H9 (cell line): ENCODE results near the gene DKK3. TPM values are rescaled to one million over a fixed set of nuclear protein-coding genes. Genes with fewer than 3 reads are reported as not detected.

Experiments
- DNase-seq: peaks from one replicate; pipeline ENCODE4 v3.0.0-alpha.2; 2017
- H2AFZ ChIP-seq: one replicate; pipeline ENCODE4 v1.6.1; 2013; ENCODE audit warnings: mild to moderate bottlenecking, low read length, control low read depth, moderate library complexity
- H2AK5ac ChIP-seq: 2 replicates; pipeline ENCODE4 v1.6.1; 2013; ENCODE audit warnings: low read length, control low read depth, mixed read lengths; ENCODE audit not compliant: insufficient read length
- H2BK120ac ChIP-seq: one replicate; pipeline ENCODE4 v1.6.1; 2013; ENCODE audit warnings: low read depth, mild to moderate bottlenecking, low read length, control low read depth, inconsistent platforms; ENCODE audit not compliant: poor library complexity, severe bottlenecking
- H2BK12ac ChIP-seq: 2 replicates; pipeline ENCODE4 v1.6.1; 2013; ENCODE audit warnings: low read length, control low read depth, mixed read lengths, low read depth; ENCODE audit not compliant: insufficient read length
- H2BK15ac ChIP-seq: 2 replicates; pipeline ENCODE4 v1.6.1; 2013; ENCODE audit warnings: low read depth, low read length, control low read depth
- H2BK20ac ChIP-seq: one replicate; pipeline ENCODE4 v1.6.1; 2013; ENCODE audit warnings: low read depth, mild to moderate bottlenecking, low read length, control low read depth, inconsistent platforms; ENCODE audit not compliant: poor library complexity, severe bottlenecking
- H2BK5ac ChIP-seq: 2 replicates; pipeline ENCODE4 v1.6.1; 2013; ENCODE audit warnings: low read length, control low read depth, mixed read lengths; ENCODE audit not compliant: insufficient read length
- H3K14ac ChIP-seq: 2 replicates; pipeline ENCODE4 v1.6.1; 2013; ENCODE audit warnings: low read length, control low read depth; ENCODE audit not compliant: insufficient read depth
- H3K18ac ChIP-seq: 2 replicates; pipeline ENCODE4 v1.6.1; 2013; ENCODE audit warnings: low read depth, mild to moderate bottlenecking, mixed read lengths, low read length, control low read depth; ENCODE audit not compliant: insufficient read length
- H3K23ac ChIP-seq: 2 replicates; pipeline ENCODE4 v1.6.1; 2013; ENCODE audit warnings: low read length, control low read depth, mixed read lengths, low read depth; ENCODE audit not compliant: insufficient read length
- H3K23me2 ChIP-seq: 2 replicates; pipeline ENCODE4 v1.6.1; 2013; ENCODE audit warnings: low read depth, mild to moderate bottlenecking, mixed read lengths, low read length, control low read depth; ENCODE audit not compliant: insufficient read length, poor library complexity, severe bottlenecking
- H3K27ac ChIP-seq: 2 replicates; pipeline ENCODE4 v1.5.1; 2013; ENCODE audit warnings: low read length, control low read depth, mixed read lengths, low read depth; ENCODE audit not compliant: insufficient read length
- H3K27me3 ChIP-seq: 2 replicates; pipeline ENCODE4 v1.6.1; 2013; ENCODE audit warnings: low read length, control low read depth, inconsistent platforms; ENCODE audit not compliant: insufficient read depth
- H3K4ac ChIP-seq: 2 replicates; pipeline ENCODE4 v1.6.1; 2013; ENCODE audit warnings: low read depth, mild to moderate bottlenecking, control low read depth, inconsistent platforms, low read length, moderate library complexity
- H3K4me1 ChIP-seq: 2 replicates; pipeline ENCODE4 v1.6.1; 2013; ENCODE audit warnings: low read length, control low read depth, inconsistent platforms; ENCODE audit not compliant: insufficient read depth
- H3K4me2 ChIP-seq: 2 replicates; pipeline ENCODE4 v1.6.1; 2013; ENCODE audit warnings: low read length, control low read depth, mixed read lengths; ENCODE audit not compliant: insufficient read length, insufficient read depth
- H3K56ac ChIP-seq: 2 replicates; pipeline ENCODE4 v1.6.1; 2013; ENCODE audit warnings: low read depth, mild to moderate bottlenecking, mixed read lengths, low read length, control low read depth; ENCODE audit not compliant: insufficient read length
- H3K79me1 ChIP-seq: 2 replicates; pipeline ENCODE4 v1.6.1; 2013; ENCODE audit warnings: low read depth, mild to moderate bottlenecking, moderate library complexity, low read length, control low read depth, inconsistent platforms; ENCODE audit not compliant: insufficient read depth, poor library complexity, severe bottlenecking
- H3K79me2 ChIP-seq: 2 replicates; pipeline ENCODE4 v1.6.1; 2013; ENCODE audit warnings: low read length, control low read depth, inconsistent platforms; ENCODE audit not compliant: insufficient read depth
- H3K9ac ChIP-seq: 2 replicates; pipeline ENCODE4 v1.6.1; 2013; ENCODE audit warnings: low read length, control low read depth, mixed read lengths; ENCODE audit not compliant: insufficient read length; ENCODE audit errors: extremely low read depth
- H3K9me3 ChIP-seq: one replicate; pipeline ENCODE4 v1.6.1; 2013; ENCODE audit warnings: low read depth, low read length, inconsistent platforms; ENCODE audit not compliant: control insufficient read depth
- H3T11ph ChIP-seq: one replicate; pipeline ENCODE4 v1.6.1; 2013; ENCODE audit warnings: mild to moderate bottlenecking, low read length, control low read depth, inconsistent platforms
- H4K20me1 ChIP-seq: one replicate; pipeline ENCODE4 v1.6.1; 2013; ENCODE audit not compliant: control insufficient read depth, insufficient read length, insufficient read depth
- H4K5ac ChIP-seq: 2 replicates; pipeline ENCODE4 v1.6.1; 2013; ENCODE audit warnings: low read depth, mild to moderate bottlenecking, mixed read lengths, low read length, control low read depth; ENCODE audit not compliant: insufficient read length
- H4K8ac ChIP-seq: replicated peaks from 2 replicates; pipeline ENCODE4 v1.6.1; 2013; ENCODE audit warnings: low read length, control low read depth, mixed read lengths, low read depth; ENCODE audit not compliant: insufficient read length
- H4K91ac ChIP-seq: 2 replicates; pipeline ENCODE4 v1.6.1; 2013; ENCODE audit warnings: low read depth, mild to moderate bottlenecking, moderate library complexity, mixed read lengths, low read length, control low read depth; ENCODE audit not compliant: insufficient read length
- H3K27ac Mint-ChIP-seq, 3 experiments: 2 replicates in 2 of 3; 3 replicates in 1 of 3; pipeline ENCODE4 v1.8.0; 2020 to 2021; ENCODE audit warnings: mixed read lengths in 3 of 3, mild to moderate bottlenecking in 1 of 3, moderate library complexity in 1 of 3
- H3K27me3 Mint-ChIP-seq: 2 replicates; pipeline ENCODE4 v1.8.0; 2021; ENCODE audit warnings: low read depth, mild to moderate bottlenecking, moderate library complexity, mixed read lengths
- H3K36me3 Mint-ChIP-seq, 3 experiments: 2 replicates in 2 of 3; 3 replicates in 1 of 3; pipeline ENCODE4 v1.8.0; 2020 to 2021; ENCODE audit warnings: low read depth in 3 of 3, mixed read lengths in 3 of 3; ENCODE audit not compliant: insufficient read depth in 1 of 3
- H3K4me1 Mint-ChIP-seq, 2 experiments: 2 replicates each; pipeline ENCODE4 v1.8.0; 2020; ENCODE audit warnings: mixed read lengths in 2 of 2
- H3K4me3 Mint-ChIP-seq, 2 experiments: 2 replicates in 1 of 2; 3 replicates in 1 of 2; pipeline ENCODE4 v1.8.0; 2020 to 2021; ENCODE audit warnings: mild to moderate bottlenecking in 2 of 2, mixed read lengths in 2 of 2, moderate library complexity in 1 of 2
- H3K9me3 Mint-ChIP-seq, 2 experiments: 2 replicates in 1 of 2; 3 replicates in 1 of 2; pipeline ENCODE4 v1.8.0; 2020; ENCODE audit warnings: mild to moderate bottlenecking in 2 of 2, mixed read lengths in 2 of 2, moderate library complexity in 1 of 2
- WGBS: extraction: QIAGEN DNeasy Blood & Tissue Kit; methylation state at CpG from one replicate; pipeline ENCODE4 v1.1.7; 2013; ENCODE audit warnings: missing lambda C conversion rate, low lambda C conversion rate, mixed read lengths; ENCODE audit not compliant: insufficient read length; ENCODE audit errors: extremely low coverage; 5-methylcytosine and 5-hydroxymethylcytosine counted together
- total RNA-seq: library from RNA; stranded (reverse); gene quantifications from 2 replicates; pipeline ENCODE4 v1.2.1, GENCODE V29; 2021
- TF ChIP-seq, protein P1 (sequence below): fragments of 200-600 bp; sonication (generic); conservative IDR thresholded peaks from 3 replicates; pipeline ENCODE4 v1.8.0; 2021; ENCODE audit warnings: antibody characterized with exemption, mild to moderate bottlenecking

Gene DKK3
- total RNA-seq, 1 experiment from 2014 or later, result 17.1 TPM

DNA sequence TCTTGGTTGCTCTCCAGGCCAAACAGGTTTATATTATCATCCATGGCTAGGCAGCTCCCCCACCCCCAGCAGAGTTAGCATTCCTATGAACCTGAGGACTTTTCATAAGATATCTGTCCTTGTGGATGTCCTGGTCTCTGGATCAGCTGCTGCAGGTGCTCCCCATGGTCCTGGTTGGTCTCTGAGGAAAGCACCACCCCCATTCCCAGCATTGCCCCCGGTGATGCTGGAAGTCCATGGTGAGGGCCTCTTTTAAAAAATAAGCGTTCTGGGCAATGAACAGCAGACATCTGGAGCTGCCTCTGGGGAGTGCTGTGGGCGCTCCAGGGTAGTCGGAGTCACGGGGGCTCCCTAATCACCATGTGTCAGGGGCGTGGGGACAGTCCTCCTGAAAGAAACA is 26.6 kb downstream of the DKK3 start:
- no peak overlapping the region for H3K14ac ChIP-seq
- Mint-ChIP-seq H3K36me3 (peaks cover 0 to 2% (median 0%) of the 10 kb centered on the region in 3 experiments; a peak in 3 of 7 replicates), H3K27me3 (no peaks in the 10 kb centered on the region; the same call in 1 of the 2 replicates), H3K27ac (no peak overlapping the region), H3K4me1 (peaks cover 20 to 22% of the 10 kb centered on the region in 2 experiments), H3K9me3 (peaks cover 0 to 2% of the 10 kb centered on the region in 2 experiments; a peak in 1 of 5 replicates), H3K4me3 (no peak overlapping the region)
- H3K79me2 ChIP-seq, result no peaks in the 10 kb centered on the region
- no peak overlapping the region for H2BK120ac ChIP-seq
- no peaks in the 10 kb centered on the region for H4K20me1 ChIP-seq
- no peaks in the 10 kb centered on the region for H3K23me2 ChIP-seq
- H3K4me1 ChIP-seq, result peaks cover 1% of the 10 kb centered on the region; the same call in 1 of the 2 replicates
- no peak overlapping the region for H2AFZ ChIP-seq
- no peak overlapping the region for H2BK12ac ChIP-seq
- no peak overlapping the region for H3K4ac ChIP-seq
- no CpG with 5 or more reads among the region's 6 CpGs for WGBS
- H2BK5ac ChIP-seq, result no peak overlapping the region
- no peak overlapping the region for H3K18ac ChIP-seq
- no peak overlapping the region for H3K9ac ChIP-seq
- no peak overlapping the region for H4K8ac ChIP-seq
- no peak overlapping the region for H4K5ac ChIP-seq
- no peak overlapping the region for H2BK20ac ChIP-seq
- no peak overlapping the region for H2BK15ac ChIP-seq
- no peak overlapping the region for H3K27ac ChIP-seq
- no peaks in the 10 kb centered on the region for H3K27me3 ChIP-seq
- no peak overlapping the region for H3K23ac ChIP-seq
- no peak overlapping the region for H3T11ph ChIP-seq
- H2AK5ac ChIP-seq, result no peak overlapping the region
- TF ChIP-seq, protein P1, sequence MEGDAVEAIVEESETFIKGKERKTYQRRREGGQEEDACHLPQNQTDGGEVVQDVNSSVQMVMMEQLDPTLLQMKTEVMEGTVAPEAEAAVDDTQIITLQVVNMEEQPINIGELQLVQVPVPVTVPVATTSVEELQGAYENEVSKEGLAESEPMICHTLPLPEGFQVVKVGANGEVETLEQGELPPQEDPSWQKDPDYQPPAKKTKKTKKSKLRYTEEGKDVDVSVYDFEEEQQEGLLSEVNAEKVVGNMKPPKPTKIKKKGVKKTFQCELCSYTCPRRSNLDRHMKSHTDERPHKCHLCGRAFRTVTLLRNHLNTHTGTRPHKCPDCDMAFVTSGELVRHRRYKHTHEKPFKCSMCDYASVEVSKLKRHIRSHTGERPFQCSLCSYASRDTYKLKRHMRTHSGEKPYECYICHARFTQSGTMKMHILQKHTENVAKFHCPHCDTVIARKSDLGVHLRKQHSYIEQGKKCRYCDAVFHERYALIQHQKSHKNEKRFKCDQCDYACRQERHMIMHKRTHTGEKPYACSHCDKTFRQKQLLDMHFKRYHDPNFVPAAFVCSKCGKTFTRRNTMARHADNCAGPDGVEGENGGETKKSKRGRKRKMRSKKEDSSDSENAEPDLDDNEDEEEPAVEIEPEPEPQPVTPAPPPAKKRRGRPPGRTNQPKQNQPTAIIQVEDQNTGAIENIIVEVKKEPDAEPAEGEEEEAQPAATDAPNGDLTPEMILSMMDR, result no peak
- DNase-seq, result no peak
- no peak overlapping the region for H3K56ac ChIP-seq
- no peaks in the 10 kb centered on the region for H3K79me1 ChIP-seq
- H4K91ac ChIP-seq, result no peak overlapping the region
- no peaks in the 10 kb centered on the region for H3K9me3 ChIP-seq
- H3K4me2 ChIP-seq, result no peak overlapping the region
